Liver (tissue), 9 donors: ENCODE results near the gene TTI1. TPM values are rescaled to one million over a fixed set of nuclear protein-coding genes. Genes with fewer than 3 reads are reported as not detected.
A peak's percentile ranks its signal among the peaks of the same experiment; 100 is the strongest.

Source experiments
- DNase-seq: peaks from one replicate; pipeline ENCODE4 v3.0.0-alpha.2; 2017; ENCODE audit warnings: low spot score
- H3K27ac ChIP-seq, 2 donors: one replicate each; pipeline ENCODE4 v1.7.0; 2013; ENCODE audit warnings: inconsistent platforms in 2 of 2, low read length in 2 of 2, control low read depth in 1 of 2, low read depth in 1 of 2, mild to moderate bottlenecking in 1 of 2
- H3K27me3 ChIP-seq, 4 donors: one replicate each; pipeline versions ENCODE4 v1.6.1 to v1.7.0; 2013; ENCODE audit warnings: low read length in 3 of 4, inconsistent platforms in 1 of 4, mild to moderate bottlenecking in 1 of 4, moderate library complexity in 1 of 4; ENCODE audit not compliant: control insufficient read depth in 4 of 4, insufficient read depth in 4 of 4
- H3K36me3 ChIP-seq, 4 donors: one replicate each; pipeline versions ENCODE4 v1.6.1 to v1.7.0; 2013; ENCODE audit warnings: low read length in 3 of 4, mild to moderate bottlenecking in 3 of 4, low read depth in 1 of 4, moderate library complexity in 1 of 4; ENCODE audit not compliant: control insufficient read depth in 4 of 4, insufficient read depth in 3 of 4
- H3K4me1 ChIP-seq, 4 donors: one replicate each; pipeline versions ENCODE4 v1.6.1 to v1.7.0; 2013; ENCODE audit warnings: low read length in 3 of 4, mild to moderate bottlenecking in 3 of 4, moderate library complexity in 1 of 4; ENCODE audit not compliant: control insufficient read depth in 4 of 4, insufficient read depth in 4 of 4
- H3K4me3 ChIP-seq, 3 donors: one replicate each; pipeline versions ENCODE4 v1.6.1 to v1.7.0; 2013; ENCODE audit warnings: low read length in 3 of 3, control low read depth in 1 of 3, low read depth in 1 of 3, mild to moderate bottlenecking in 1 of 3
- H3K9ac ChIP-seq, 2 donors: one replicate each; pipeline ENCODE4 v1.7.0; 2013; ENCODE audit warnings: low read length in 2 of 2, mild to moderate bottlenecking in 2 of 2, moderate library complexity in 2 of 2, control low read depth in 1 of 2, low read depth in 1 of 2
- H3K9me3 ChIP-seq, 4 donors: one replicate each; pipeline versions ENCODE4 v1.6.1 to v1.7.0; 2013; ENCODE audit warnings: low read length in 3 of 4; ENCODE audit not compliant: control insufficient read depth in 4 of 4
- CTCF ChIP-seq: fragments of 150-350 bp; IDR thresholded peaks from 2 replicates; pipeline ENCODE4 v1.5.1; 2017; ENCODE audit warnings: improper control_type of control experiment, low read depth, low read length; ENCODE audit not compliant: missing input control
- EGR1 ChIP-seq, 2 donors: IDR thresholded peaks; 2 replicates each; pipeline ENCODE4 v1.6.1; 2016 to 2018; ENCODE audit warnings: antibody characterized with exemption in 2 of 2, low read depth in 2 of 2
- FOXA1 ChIP-seq: IDR thresholded peaks from 2 replicates; pipeline ENCODE4 v1.6.1; 2016; ENCODE audit warnings: antibody characterized with exemption
- FOXA2 ChIP-seq: IDR thresholded peaks from 2 replicates; pipeline ENCODE4 v1.6.1; 2016; ENCODE audit warnings: antibody characterized with exemption
- GABPA ChIP-seq, 2 donors: IDR thresholded peaks in 1 of 2; conservative IDR thresholded peaks in 1 of 2; 2 replicates each; pipeline ENCODE4 v1.6.1; 2016; ENCODE audit warnings: antibody characterized with exemption in 2 of 2, mild to moderate bottlenecking in 1 of 2, moderate library complexity in 1 of 2
- HNF4A ChIP-seq, 2 donors: conservative IDR thresholded peaks; 2 replicates each; pipeline ENCODE4 v1.6.1; 2016; ENCODE audit warnings: antibody characterized with exemption in 2 of 2, mild to moderate bottlenecking in 2 of 2
- HNF4G ChIP-seq: IDR thresholded peaks from 2 replicates; pipeline ENCODE4 v1.6.1; 2016; ENCODE audit warnings: antibody characterized with exemption
- JUND ChIP-seq, 2 donors: IDR thresholded peaks; 2 replicates each; pipeline ENCODE4 v1.6.1; 2016; ENCODE audit warnings: antibody characterized with exemption in 2 of 2
- MAX ChIP-seq: IDR thresholded peaks from 2 replicates; pipeline ENCODE4 v1.6.1; 2016; ENCODE audit warnings: antibody characterized with exemption
- NR2F2 ChIP-seq: IDR thresholded peaks from 2 replicates; pipeline ENCODE4 v1.6.1; 2016; ENCODE audit warnings: antibody characterized with exemption
- RAD21 ChIP-seq, 2 donors: IDR thresholded peaks; 2 replicates each; pipeline ENCODE4 v1.6.1; 2016; ENCODE audit warnings: antibody characterized with exemption in 2 of 2, mild to moderate bottlenecking in 2 of 2
- REST ChIP-seq: IDR thresholded peaks from 2 replicates; pipeline ENCODE4 v1.6.1; 2016; ENCODE audit warnings: antibody characterized with exemption, mild to moderate bottlenecking
- RXRA ChIP-seq, 2 donors: IDR thresholded peaks; 2 replicates each; pipeline ENCODE4 v1.6.1; 2017 to 2018; ENCODE audit warnings: antibody characterized with exemption in 2 of 2, mild to moderate bottlenecking in 1 of 2
- SP1 ChIP-seq: IDR thresholded peaks from 2 replicates; pipeline ENCODE4 v1.6.1; 2018; ENCODE audit warnings: antibody characterized with exemption, mild to moderate bottlenecking
- TAF1 ChIP-seq: conservative IDR thresholded peaks from 2 replicates; pipeline ENCODE4 v1.6.1; 2016; ENCODE audit warnings: antibody characterized with exemption, mild to moderate bottlenecking
- YY1 ChIP-seq: IDR thresholded peaks from 2 replicates; pipeline ENCODE4 v1.6.1; 2016; ENCODE audit warnings: antibody characterized with exemption, mild to moderate bottlenecking
- ZBTB33 ChIP-seq: IDR thresholded peaks from 2 replicates; pipeline ENCODE4 v1.6.1; 2016; ENCODE audit warnings: antibody characterized with exemption
- WGBS: extraction: QIAGEN DNeasy Blood & Tissue Kit; methylation state at CpG from one replicate; pipeline ENCODE4 v1.1.7; 2013; 5-methylcytosine and 5-hydroxymethylcytosine counted together
- polyA plus RNA-seq, 2 donors: library from polyadenylated mRNA; stranded (reverse) in 1 of 2; unstranded in 1 of 2; fragments of 200-250 nt in 1 of 2; fragments of >200 nt in 1 of 2; fragmentation: Nextera tagmentation in 1 of 2; extraction: Ambion mirVana in 1 of 2; gene quantifications; one replicate each; pipeline versions ENCODE4 v1.2.1 to v1.2.3, GENCODE V29; 2013 to 2015
- total RNA-seq, 2 donors: library from RNA; depleted of rRNA; stranded (reverse); fragments of >200 nt; gene quantifications; one replicate each; pipeline ENCODE4 v1.2.3, GENCODE V29; 2014
- donor health status: healthy.
- donor health status: healthy.
- donor health status: healthy.
- donor health status: healthy.
- donor health status: healthy.

TTI1 gene
- total and polyA plus RNA-seq, 4 donors, result 4.6 to 20.4 (median 11.3) TPM

GRCh38 chr20:38065764-38066375, 32.6 kb upstream of the TTI1 start:
- peak overlapping the region; percentile 59 to 66 for H3K27ac ChIP-seq
- DNase-seq, result no peak
- peak overlapping the region in 1 of 2 donors; percentile 52 for H3K9ac ChIP-seq
- peaks cover 3 to 16% (median 9%) of the 10 kb centered on the region in 4 donors for H3K4me1 ChIP-seq
- no peaks in the 10 kb centered on the region for H3K9me3 ChIP-seq
- peak; percentile 59 for TF ChIP-seq REST
- peak; percentile 30 for TF ChIP-seq YY1
- TF ChIP-seq GABPA (IDR thresholded peaks at IDR 0.05 in 1 of 2, conservative IDR thresholded peaks at IDR 0.05 in 1 of 2), result no peak
- peak in 1 of 2 donors; percentile 13 for TF ChIP-seq RAD21 (IDR thresholded peaks at IDR 0.05)
- TF ChIP-seq EGR1 (IDR thresholded peaks at IDR 0.05; ENCODE audit: low read depth in 2 of 2), result no peak
- no peak for TF ChIP-seq NR2F2
- TF ChIP-seq MAX, result peak; percentile 83
- peak; percentile 26 to 34 for TF ChIP-seq JUND (IDR thresholded peaks at IDR 0.05)
- peak; percentile 37 to 58 for TF ChIP-seq HNF4A (conservative IDR thresholded peaks at IDR 0.05)
- peak; percentile 44 for TF ChIP-seq SP1
- peak; percentile 51 to 73 for TF ChIP-seq RXRA (IDR thresholded peaks at IDR 0.05)
- peak; percentile 93 for TF ChIP-seq FOXA2
- peak; percentile 93 for TF ChIP-seq FOXA1
- no peak for TF ChIP-seq CTCF
- no peaks in the 10 kb centered on the region for H3K27me3 ChIP-seq
- H3K36me3 ChIP-seq, result peaks cover 0 to 51% (median 25%) of the 10 kb centered on the region in 4 donors
- peak overlapping the region; percentile 51 to 77 (median 74) for H3K4me3 ChIP-seq
- 43% methylated on average over 10 of the region's 10 CpGs for WGBS

DNA sequence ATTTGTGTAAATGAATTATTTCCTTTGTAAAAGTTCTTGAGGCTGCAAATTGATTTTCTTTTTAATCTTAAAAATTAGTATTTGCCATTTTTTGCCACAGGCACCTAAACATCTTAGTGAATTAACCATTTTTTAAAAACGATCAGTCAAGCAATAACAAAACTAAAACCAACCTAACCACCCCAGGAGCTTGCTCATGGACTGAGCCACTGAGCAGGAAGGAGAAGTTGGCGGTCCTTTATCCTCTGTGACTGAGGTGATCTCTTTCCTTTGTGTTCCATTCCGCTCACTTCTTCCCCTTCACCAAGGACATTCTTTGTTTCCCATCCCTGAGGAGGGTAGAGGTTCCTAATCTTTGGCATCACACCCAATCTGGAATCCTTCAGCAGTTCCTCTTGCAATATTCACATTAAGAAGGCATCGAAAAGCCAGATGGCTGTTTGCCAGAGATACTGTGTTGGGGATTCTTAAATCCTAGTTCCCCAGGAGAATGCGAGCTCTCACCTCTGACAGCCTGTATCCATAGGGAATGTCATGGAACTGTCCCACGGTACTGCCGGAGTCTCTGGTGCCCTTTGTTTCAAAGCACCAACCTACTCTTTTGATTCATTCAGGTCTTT, 30.8 kb upstream of the TTI1 start:
- H3K4me1 ChIP-seq, result peaks cover 6 to 33% (median 24%) of the 10 kb centered on the region in 4 donors
- DNase-seq, result no peak
- H3K4me3 ChIP-seq, result no peak overlapping the region
- peak overlapping the region; percentile 43 to 66 for H3K27ac ChIP-seq
- H3K27me3 ChIP-seq, result no peaks in the 10 kb centered on the region
- 87% methylated on average over 7 of the region's 7 CpGs for WGBS
- peaks cover 0 to 40% (median 17%) of the 10 kb centered on the region in 4 donors for H3K36me3 ChIP-seq
- no peaks in the 10 kb centered on the region for H3K9me3 ChIP-seq
- H3K9ac ChIP-seq, result no peak overlapping the region
- TF ChIP-seq CTCF (no peak), FOXA1 (no peak), TAF1 (no peak), ZBTB33 (no peak), NR2F2 (no peak), HNF4G (no peak), RXRA (IDR thresholded peaks at IDR 0.05) (no peak), REST (no peak)
